ENCODE measurements around the gene AZGP1.

Gene AZGP1

DNA sequence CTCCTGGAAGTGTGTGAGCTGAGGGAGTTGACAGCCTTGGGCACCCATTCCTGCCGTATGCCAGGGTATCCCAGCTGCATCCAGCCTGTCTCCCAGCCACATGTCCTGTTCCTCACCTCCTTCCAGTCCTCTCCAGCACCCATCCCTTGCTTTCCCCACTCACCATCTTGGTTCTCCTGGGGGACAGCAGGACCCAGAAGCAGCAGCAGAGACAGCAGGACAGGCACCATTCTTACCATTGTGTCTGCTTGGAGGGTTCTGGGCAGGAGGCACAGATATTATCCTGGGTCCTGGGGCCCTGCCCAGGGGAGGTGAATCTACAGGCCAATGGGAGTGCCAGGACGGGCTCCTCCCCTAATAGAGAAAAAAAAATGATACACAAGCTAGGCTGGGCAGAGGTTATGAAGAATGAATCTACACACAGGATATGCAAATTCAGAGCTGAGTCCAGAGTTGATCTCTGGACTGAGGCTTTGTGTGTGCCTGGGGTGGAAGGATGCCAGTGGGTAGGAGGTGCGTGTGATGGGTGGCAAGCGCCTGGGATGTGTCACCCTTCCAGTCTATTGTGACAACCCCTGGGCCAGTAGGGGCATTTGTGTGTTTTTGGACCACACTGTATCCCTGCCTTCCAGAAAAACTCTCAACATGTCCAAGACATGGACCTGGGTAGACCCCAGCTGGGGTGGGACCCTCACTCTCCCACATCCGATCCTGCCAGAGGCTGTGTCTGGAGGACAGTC lies at the start of gene AZGP1:
AZGP1 (minus strand) TSS at position 250 of the 740 bp plus-strand sequence; CDS start at position 239, 11 bp downstream.
- no peak for TF ChIP-seq TEAD4 (IDR thresholded peaks at IDR 0.05)
- no peak for TF ChIP-seq YY1 (IDR thresholded peaks at IDR 0.05; ENCODE audit: low read depth)
- TF ChIP-seq ZBTB7A (IDR thresholded peaks at IDR 0.05; ENCODE audit: low read depth), result no peak
- TF ChIP-seq, protein P1, sequence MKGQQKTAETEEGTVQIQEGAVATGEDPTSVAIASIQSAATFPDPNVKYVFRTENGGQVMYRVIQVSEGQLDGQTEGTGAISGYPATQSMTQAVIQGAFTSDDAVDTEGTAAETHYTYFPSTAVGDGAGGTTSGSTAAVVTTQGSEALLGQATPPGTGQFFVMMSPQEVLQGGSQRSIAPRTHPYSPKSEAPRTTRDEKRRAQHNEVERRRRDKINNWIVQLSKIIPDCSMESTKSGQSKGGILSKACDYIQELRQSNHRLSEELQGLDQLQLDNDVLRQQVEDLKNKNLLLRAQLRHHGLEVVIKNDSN (IDR thresholded peaks at IDR 0.05), result no peak
- no peak for TF ChIP-seq RAD21 (IDR thresholded peaks at IDR 0.05; ENCODE audit: low read depth)
- TF ChIP-seq TAF1 (IDR thresholded peaks at IDR 0.05; ENCODE audit: low read depth), result no peak
- TF ChIP-seq CREB1 (IDR thresholded peaks at IDR 0.05; ENCODE audit: low read depth), result no peak
- TF ChIP-seq EP300 (IDR thresholded peaks at IDR 0.05; ENCODE audit: borderline replicate concordance), result no peak
- no peak for TF ChIP-seq FOXM1 (IDR thresholded peaks at IDR 0.05; ENCODE audit: borderline replicate concordance, low read depth)
- TF ChIP-seq TCF12 (IDR thresholded peaks at IDR 0.05; ENCODE audit: low read depth), result no peak
- TF ChIP-seq, protein P2, sequence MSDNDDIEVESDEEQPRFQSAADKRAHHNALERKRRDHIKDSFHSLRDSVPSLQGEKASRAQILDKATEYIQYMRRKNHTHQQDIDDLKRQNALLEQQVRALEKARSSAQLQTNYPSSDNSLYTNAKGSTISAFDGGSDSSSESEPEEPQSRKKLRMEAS (IDR thresholded peaks at IDR 0.05), result no peak
- TF ChIP-seq NFIC (IDR thresholded peaks at IDR 0.05), result no peak
- no peak for TF ChIP-seq CEBPB (IDR thresholded peaks at IDR 0.05)
- TF ChIP-seq, protein P3, sequence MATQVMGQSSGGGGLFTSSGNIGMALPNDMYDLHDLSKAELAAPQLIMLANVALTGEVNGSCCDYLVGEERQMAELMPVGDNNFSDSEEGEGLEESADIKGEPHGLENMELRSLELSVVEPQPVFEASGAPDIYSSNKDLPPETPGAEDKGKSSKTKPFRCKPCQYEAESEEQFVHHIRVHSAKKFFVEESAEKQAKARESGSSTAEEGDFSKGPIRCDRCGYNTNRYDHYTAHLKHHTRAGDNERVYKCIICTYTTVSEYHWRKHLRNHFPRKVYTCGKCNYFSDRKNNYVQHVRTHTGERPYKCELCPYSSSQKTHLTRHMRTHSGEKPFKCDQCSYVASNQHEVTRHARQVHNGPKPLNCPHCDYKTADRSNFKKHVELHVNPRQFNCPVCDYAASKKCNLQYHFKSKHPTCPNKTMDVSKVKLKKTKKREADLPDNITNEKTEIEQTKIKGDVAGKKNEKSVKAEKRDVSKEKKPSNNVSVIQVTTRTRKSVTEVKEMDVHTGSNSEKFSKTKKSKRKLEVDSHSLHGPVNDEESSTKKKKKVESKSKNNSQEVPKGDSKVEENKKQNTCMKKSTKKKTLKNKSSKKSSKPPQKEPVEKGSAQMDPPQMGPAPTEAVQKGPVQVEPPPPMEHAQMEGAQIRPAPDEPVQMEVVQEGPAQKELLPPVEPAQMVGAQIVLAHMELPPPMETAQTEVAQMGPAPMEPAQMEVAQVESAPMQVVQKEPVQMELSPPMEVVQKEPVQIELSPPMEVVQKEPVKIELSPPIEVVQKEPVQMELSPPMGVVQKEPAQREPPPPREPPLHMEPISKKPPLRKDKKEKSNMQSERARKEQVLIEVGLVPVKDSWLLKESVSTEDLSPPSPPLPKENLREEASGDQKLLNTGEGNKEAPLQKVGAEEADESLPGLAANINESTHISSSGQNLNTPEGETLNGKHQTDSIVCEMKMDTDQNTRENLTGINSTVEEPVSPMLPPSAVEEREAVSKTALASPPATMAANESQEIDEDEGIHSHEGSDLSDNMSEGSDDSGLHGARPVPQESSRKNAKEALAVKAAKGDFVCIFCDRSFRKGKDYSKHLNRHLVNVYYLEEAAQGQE (IDR thresholded peaks at IDR 0.05; ENCODE audit: low read depth), result no peak

DNA sequence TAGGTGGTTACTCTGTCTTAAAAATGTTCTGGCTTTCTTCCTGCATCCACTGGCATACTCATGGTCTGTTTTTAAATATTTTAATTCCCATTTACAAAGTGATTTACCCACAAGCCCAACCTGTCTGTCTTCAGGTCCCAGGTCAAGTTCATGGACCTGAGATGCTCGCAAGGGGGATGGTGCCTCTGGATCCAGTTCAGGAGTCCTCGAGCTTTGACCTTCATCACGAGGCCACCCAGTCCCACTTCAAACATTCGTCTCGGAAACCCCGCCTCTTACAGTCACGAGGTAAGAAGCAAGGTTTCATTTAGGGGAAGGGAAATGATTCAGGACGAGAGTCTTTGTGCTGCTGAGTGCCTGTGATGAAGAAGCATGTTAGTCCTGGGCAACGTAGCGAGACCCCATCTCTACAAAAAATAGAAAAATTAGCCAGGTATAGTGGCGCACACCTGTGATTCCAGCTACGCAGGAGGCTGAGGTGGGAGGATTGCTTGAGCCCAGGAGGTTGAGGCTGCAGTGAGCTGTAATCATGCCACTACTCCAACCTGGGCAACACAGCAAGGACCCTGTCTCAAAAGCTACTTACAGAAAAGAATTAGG lies 48.3 kb upstream of the AZGP1 start:
- TF ChIP-seq ZBTB7A (IDR thresholded peaks at IDR 0.05; ENCODE audit: low read depth), result no peak

DNA sequence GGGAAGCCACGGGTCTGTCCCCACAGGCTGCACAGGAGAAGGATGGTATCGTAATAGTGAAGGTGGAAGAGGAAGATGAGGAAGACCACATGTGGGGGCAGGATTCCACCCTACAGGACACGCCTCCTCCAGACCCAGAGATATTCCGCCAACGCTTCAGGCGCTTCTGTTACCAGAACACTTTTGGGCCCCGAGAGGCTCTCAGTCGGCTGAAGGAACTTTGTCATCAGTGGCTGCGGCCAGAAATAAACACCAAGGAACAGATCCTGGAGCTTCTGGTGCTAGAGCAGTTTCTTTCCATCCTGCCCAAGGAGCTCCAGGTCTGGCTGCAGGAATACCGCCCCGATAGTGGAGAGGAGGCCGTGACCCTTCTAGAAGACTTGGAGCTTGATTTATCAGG lies 47.7 kb upstream of the AZGP1 start:
- TF ChIP-seq, protein P3 (IDR thresholded peaks at IDR 0.05; ENCODE audit: low read depth), result no peak
- TF ChIP-seq FOXM1 (IDR thresholded peaks at IDR 0.05; ENCODE audit: borderline replicate concordance, low read depth) (no peak), CREB1 (IDR thresholded peaks at IDR 0.05; ENCODE audit: low read depth) (no peak), TCF12 (IDR thresholded peaks at IDR 0.05; ENCODE audit: low read depth) (no peak), NFIC (IDR thresholded peaks at IDR 0.05) (no peak), EP300 (IDR thresholded peaks at IDR 0.05; ENCODE audit: borderline replicate concordance) (no peak), TAF1 (IDR thresholded peaks at IDR 0.05; ENCODE audit: low read depth) (no peak), YY1 (IDR thresholded peaks at IDR 0.05; ENCODE audit: low read depth) (no peak), RAD21 (IDR thresholded peaks at IDR 0.05; ENCODE audit: low read depth) (no peak), EGR1 (IDR thresholded peaks at IDR 0.05) (no peak), CEBPB (IDR thresholded peaks at IDR 0.05) (no peak)
- TF ChIP-seq, protein P2 (IDR thresholded peaks at IDR 0.05), result no peak
- TF ChIP-seq, protein P1 (IDR thresholded peaks at IDR 0.05), result no peak

DNA sequence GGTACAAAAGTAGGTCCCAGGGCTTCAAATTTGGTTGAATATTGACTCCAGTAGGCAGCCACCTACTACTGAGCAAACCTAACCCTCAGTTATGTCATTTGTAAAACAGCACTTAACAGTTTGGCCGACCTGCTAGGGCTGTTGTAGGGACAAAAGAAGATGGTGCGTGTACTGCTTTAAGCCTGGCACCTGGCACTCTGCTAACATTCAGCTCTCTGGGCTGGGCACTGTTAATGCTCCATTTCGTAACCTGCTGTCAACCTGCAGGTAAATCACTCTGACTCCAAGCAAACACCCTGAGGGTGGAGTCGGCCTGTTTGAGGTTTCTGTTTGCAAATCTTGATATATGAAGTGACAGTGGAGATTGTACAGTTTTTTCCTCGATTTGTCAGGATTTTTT lies 46.8 kb upstream of the AZGP1 start:
- TF ChIP-seq, protein P2 (IDR thresholded peaks at IDR 0.05), result no peak
- no peak for TF ChIP-seq RAD21 (IDR thresholded peaks at IDR 0.05; ENCODE audit: low read depth)
- no peak for TF ChIP-seq NFIC (IDR thresholded peaks at IDR 0.05)
- no peak for TF ChIP-seq TAF1 (IDR thresholded peaks at IDR 0.05; ENCODE audit: low read depth)
- TF ChIP-seq ZBTB7A (IDR thresholded peaks at IDR 0.05; ENCODE audit: low read depth), result no peak
- no peak for TF ChIP-seq EGR1 (IDR thresholded peaks at IDR 0.05)
- TF ChIP-seq, protein P3 (IDR thresholded peaks at IDR 0.05; ENCODE audit: low read depth), result no peak
- no peak for TF ChIP-seq CREB1 (IDR thresholded peaks at IDR 0.05; ENCODE audit: low read depth)
- TF ChIP-seq, protein P1 (IDR thresholded peaks at IDR 0.05), result no peak
- TF ChIP-seq EP300 (IDR thresholded peaks at IDR 0.05; ENCODE audit: borderline replicate concordance), result no peak
- TF ChIP-seq YY1 (IDR thresholded peaks at IDR 0.05; ENCODE audit: low read depth), result no peak
- TF ChIP-seq FOXM1 (IDR thresholded peaks at IDR 0.05; ENCODE audit: borderline replicate concordance, low read depth), result no peak
- TF ChIP-seq CEBPB (IDR thresholded peaks at IDR 0.05), result no peak
- no peak for TF ChIP-seq TCF12 (IDR thresholded peaks at IDR 0.05; ENCODE audit: low read depth)
- TF ChIP-seq TEAD4 (IDR thresholded peaks at IDR 0.05), result no peak

All from Ishikawa (cell line).